ENCODE data around the gene PPP1R14B.

- TF ChIP-seq CTCF (IDR thresholded peaks at IDR 0.05) (no peak), POLR2A (IDR thresholded peaks at IDR 0.05) (no peak)
Observed at GRCh38 chr11:64224151-64224890, 22.4 kb downstream of the PPP1R14B start.

Measured in uterus (tissue), 2 donors.